ENCODE results near the gene NKAPD1.

- no peak for TF ChIP-seq EZH2phosphoT487 (IDR thresholded peaks at IDR 0.05; ENCODE audit: borderline replicate concordance, low read depth)
- TF ChIP-seq, protein P1, sequence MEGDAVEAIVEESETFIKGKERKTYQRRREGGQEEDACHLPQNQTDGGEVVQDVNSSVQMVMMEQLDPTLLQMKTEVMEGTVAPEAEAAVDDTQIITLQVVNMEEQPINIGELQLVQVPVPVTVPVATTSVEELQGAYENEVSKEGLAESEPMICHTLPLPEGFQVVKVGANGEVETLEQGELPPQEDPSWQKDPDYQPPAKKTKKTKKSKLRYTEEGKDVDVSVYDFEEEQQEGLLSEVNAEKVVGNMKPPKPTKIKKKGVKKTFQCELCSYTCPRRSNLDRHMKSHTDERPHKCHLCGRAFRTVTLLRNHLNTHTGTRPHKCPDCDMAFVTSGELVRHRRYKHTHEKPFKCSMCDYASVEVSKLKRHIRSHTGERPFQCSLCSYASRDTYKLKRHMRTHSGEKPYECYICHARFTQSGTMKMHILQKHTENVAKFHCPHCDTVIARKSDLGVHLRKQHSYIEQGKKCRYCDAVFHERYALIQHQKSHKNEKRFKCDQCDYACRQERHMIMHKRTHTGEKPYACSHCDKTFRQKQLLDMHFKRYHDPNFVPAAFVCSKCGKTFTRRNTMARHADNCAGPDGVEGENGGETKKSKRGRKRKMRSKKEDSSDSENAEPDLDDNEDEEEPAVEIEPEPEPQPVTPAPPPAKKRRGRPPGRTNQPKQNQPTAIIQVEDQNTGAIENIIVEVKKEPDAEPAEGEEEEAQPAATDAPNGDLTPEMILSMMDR (IDR thresholded peaks at IDR 0.05), result no peak
- TF ChIP-seq, protein P2, sequence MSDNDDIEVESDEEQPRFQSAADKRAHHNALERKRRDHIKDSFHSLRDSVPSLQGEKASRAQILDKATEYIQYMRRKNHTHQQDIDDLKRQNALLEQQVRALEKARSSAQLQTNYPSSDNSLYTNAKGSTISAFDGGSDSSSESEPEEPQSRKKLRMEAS (IDR thresholded peaks at IDR 0.05; ENCODE audit: low read depth), result no peak
These were observed 13.1 kb downstream of the NKAPD1 start for GRCh38 chr11:112087212-112087611.
